IMR-90 (cell line): ENCODE data around the gene VWA8. TPM values are rescaled to one million over a fixed set of nuclear protein-coding genes. Genes with fewer than 3 reads are reported as not detected.
A peak's percentile ranks its signal among the peaks of the same experiment; 100 is the strongest.

Experiments used
- ATAC-seq: fragments of 200-7000 bp; cut with Tn5 transposase; 2 replicates; pipeline ENCODE4 v1.9.1; 2020; ENCODE audit warnings: low read depth, mild to moderate bottlenecking, moderate library complexity
- BruUV-seq: library from RNA; stranded (reverse); fragments of 400-500 nt; replicated peaks from 2 replicates; lab custom pipeline; 2021; lab: Mats Ljungman, UMichigan
- CTCF ChIA-PET: fragments of 300-600 bp; formaldehyde crosslinking; extraction: SDS; loops from one replicate; lab custom pipeline; 2021; ENCODE audit warnings: antibody characterized with exemption; lab: Yijun Ruan, JAX
- POLR2A ChIA-PET: fragments of 300-600 bp; sonication (Branson Sonifier 250); formaldehyde crosslinking; loops from one replicate; lab custom pipeline; 2022; ENCODE audit warnings: antibody characterized with exemption; ENCODE audit not compliant: unreplicated experiment; lab: Charles Lee
- DNase-seq: peaks from one replicate; pipeline ENCODE4 v3.0.0; 2013
- H2AFZ ChIP-seq: replicated peaks from 2 replicates; pipeline ENCODE3; 2013; ENCODE audit warnings: low read length, mild to moderate bottlenecking; ENCODE audit not compliant: poor library complexity
- H2AK5ac ChIP-seq: 2 replicates; pipeline ENCODE4 v1.6.1; 2013; ENCODE audit warnings: low read depth, low read length, inconsistent platforms
- H2AK9ac ChIP-seq: replicated peaks from 2 replicates; pipeline ENCODE3; 2013; ENCODE audit warnings: mild to moderate bottlenecking, low read depth, low read length, moderate library complexity; ENCODE audit not compliant: poor library complexity
- H2BK120ac ChIP-seq: 2 replicates; pipeline ENCODE4 v1.6.1; 2013; ENCODE audit warnings: low read depth, low read length, inconsistent platforms
- H2BK15ac ChIP-seq: 3 replicates; pipeline ENCODE4 v1.6.1; 2013; ENCODE audit warnings: low read depth, low read length, inconsistent platforms
- H2BK20ac ChIP-seq: 2 replicates; pipeline ENCODE4 v1.6.1; 2013; ENCODE audit warnings: low read depth, mild to moderate bottlenecking, inconsistent platforms, low read length, moderate library complexity
- H2BK5ac ChIP-seq: 2 replicates; pipeline ENCODE4 v1.6.1; 2013; ENCODE audit warnings: mild to moderate bottlenecking, low read depth, low read length, inconsistent platforms; ENCODE audit not compliant: poor library complexity, severe bottlenecking
- H3K14ac ChIP-seq: replicated peaks from 2 replicates; pipeline ENCODE4 v1.6.1; 2013; ENCODE audit warnings: low read depth, low read length, inconsistent platforms
- H3K18ac ChIP-seq: 2 replicates; pipeline ENCODE4 v1.6.1; 2013; ENCODE audit warnings: low read depth, low read length, control low read depth
- H3K23ac ChIP-seq: 2 replicates; pipeline ENCODE4 v1.6.1; 2013; ENCODE audit warnings: low read depth, low read length, inconsistent platforms
- H3K27ac ChIP-seq: 2 replicates; pipeline ENCODE4 v1.5.1; 2013; ENCODE audit warnings: mild to moderate bottlenecking, control low read depth, low read length; ENCODE audit not compliant: insufficient read depth
- H3K27me3 ChIP-seq: 2 replicates; pipeline ENCODE4 v1.6.1; 2013; ENCODE audit warnings: low read length; ENCODE audit not compliant: control insufficient read depth, insufficient read depth
- H3K36me3 ChIP-seq: 2 replicates; pipeline ENCODE4 v1.6.1; 2013; ENCODE audit warnings: low read length, mixed read lengths; ENCODE audit not compliant: control insufficient read depth, insufficient read depth
- H3K4ac ChIP-seq: 2 replicates; pipeline ENCODE4 v1.6.1; 2013; ENCODE audit warnings: low read depth, low read length, inconsistent platforms
- H3K4me1 ChIP-seq: 2 replicates; pipeline ENCODE4 v1.6.1; 2013; ENCODE audit warnings: low read length, mixed read lengths; ENCODE audit not compliant: control insufficient read depth, insufficient read depth
- H3K4me2 ChIP-seq: 2 replicates; pipeline ENCODE4 v1.6.1; 2013; ENCODE audit warnings: low read depth, mild to moderate bottlenecking, control low read depth, low read length, moderate library complexity
- H3K4me3 ChIP-seq: 2 replicates; pipeline ENCODE4 v1.5.1; 2013; ENCODE audit warnings: low read depth, mild to moderate bottlenecking, control low read depth, low read length, moderate library complexity; ENCODE audit not compliant: insufficient read depth
- H3K56ac ChIP-seq: 2 replicates; pipeline ENCODE4 v1.6.1; 2013; ENCODE audit warnings: low read length, inconsistent platforms; ENCODE audit not compliant: insufficient read depth; ENCODE audit errors: extremely low read depth
- H3K79me1 ChIP-seq, 2 experiments: 2 replicates each; pipeline ENCODE4 v1.6.1; 2013; ENCODE audit warnings: low read length in 2 of 2, inconsistent platforms in 1 of 2, low read depth in 1 of 2
- H3K9ac ChIP-seq: 2 replicates; pipeline ENCODE4 v1.6.1; 2013; ENCODE audit warnings: low read depth, low read length, control low read depth
- H3K9me1 ChIP-seq: 2 replicates; pipeline ENCODE4 v1.6.1; 2013; ENCODE audit warnings: low read length, inconsistent platforms; ENCODE audit not compliant: insufficient read depth
- H3K9me3 ChIP-seq: 2 replicates; pipeline ENCODE4 v1.6.1; 2013; ENCODE audit warnings: low read length; ENCODE audit not compliant: control insufficient read depth, insufficient read depth
- H4K20me1 ChIP-seq: 2 replicates; pipeline ENCODE4 v1.6.1; 2013; ENCODE audit warnings: low read length, inconsistent platforms; ENCODE audit not compliant: insufficient read depth
- H4K5ac ChIP-seq: 2 replicates; pipeline ENCODE4 v1.6.1; 2013; ENCODE audit warnings: mild to moderate bottlenecking, low read depth, low read length, control low read depth
- H4K8ac ChIP-seq, 2 experiments: 2 replicates each; pipeline ENCODE4 v1.6.1; 2013; ENCODE audit warnings: low read depth in 2 of 2, low read length in 2 of 2, control low read depth in 1 of 2, inconsistent platforms in 1 of 2
- H4K91ac ChIP-seq: 2 replicates; pipeline ENCODE4 v1.6.1; 2013; ENCODE audit warnings: low read depth, low read length, inconsistent platforms; ENCODE audit not compliant: insufficient read depth
- BHLHE40 ChIP-seq: fragments of 150-350 bp; IDR thresholded peaks from 2 replicates; pipeline ENCODE4 v1.6.1; 2016; ENCODE audit warnings: mild to moderate bottlenecking, low read depth, low read length
- CEBPB ChIP-seq: IDR thresholded peaks from 2 replicates; pipeline ENCODE4 v1.6.1; 2012; ENCODE audit warnings: low read depth, low read length, improper control_type of control experiment
- CHD1 ChIP-seq: IDR thresholded peaks from 2 replicates; pipeline ENCODE4 v1.6.1; 2012; ENCODE audit warnings: low read depth, low read length, improper control_type of control experiment
- FOS ChIP-seq: fragments of 150-350 bp; IDR thresholded peaks from 2 replicates; pipeline ENCODE4 v1.6.1; 2016; ENCODE audit warnings: low read depth, low read length
- MAFK ChIP-seq: IDR thresholded peaks from 2 replicates; pipeline ENCODE4 v1.6.1; 2012; ENCODE audit warnings: low read depth, low read length, improper control_type of control experiment
- MAZ ChIP-seq: IDR thresholded peaks from 2 replicates; pipeline ENCODE4 v1.6.1; 2012; ENCODE audit warnings: low read depth, mild to moderate bottlenecking, low read length, improper control_type of control experiment, moderate library complexity, borderline replicate concordance
- MXI1 ChIP-seq: IDR thresholded peaks from 2 replicates; pipeline ENCODE4 v1.6.1; 2012; ENCODE audit warnings: low read depth, mild to moderate bottlenecking, low read length, moderate library complexity, borderline replicate concordance
- NFE2L2 ChIP-seq: fragments of 150-350 bp; IDR thresholded peaks from 2 replicates; pipeline ENCODE4 v1.6.1; 2016; ENCODE audit warnings: low read depth, mild to moderate bottlenecking, low read length
- POLR2A ChIP-seq: IDR thresholded peaks from 2 replicates; pipeline ENCODE4 v1.6.1; 2012; ENCODE audit warnings: mild to moderate bottlenecking, low read depth, low read length
- RAD21 ChIP-seq: IDR thresholded peaks from 2 replicates; pipeline ENCODE4 v1.6.1; 2012; ENCODE audit warnings: low read length, improper control_type of control experiment
- RCOR1 ChIP-seq: IDR thresholded peaks from 2 replicates; pipeline ENCODE4 v1.6.1; 2012; ENCODE audit warnings: mild to moderate bottlenecking, low read length, improper control_type of control experiment; ENCODE audit not compliant: insufficient replicate concordance
- RFX5 ChIP-seq: IDR thresholded peaks from 2 replicates; pipeline ENCODE4 v1.8.0; 2012; ENCODE audit warnings: low read depth, mild to moderate bottlenecking, low read length, moderate library complexity
- SMC3 ChIP-seq: fragments of 150-350 bp; IDR thresholded peaks from 2 replicates; pipeline ENCODE4 v1.6.1; 2016; ENCODE audit warnings: low read depth, mild to moderate bottlenecking, antibody characterized with exemption, low read length, moderate library complexity
- WGBS, 2 experiments: methylation state at CpG; one replicate each; pipeline versions ENCODE4 v1.1.5 to v1.1.7; 2013; ENCODE audit warnings: missing lambda C conversion rate in 2 of 2; ENCODE audit not compliant: insufficient read length in 1 of 2; ENCODE audit errors: extremely low coverage in 2 of 2; 5-methylcytosine and 5-hydroxymethylcytosine counted together
- dilution Hi-C: fragments of 300-500 bp; cut with HindIII; formaldehyde crosslinking; loops from one replicate; pipeline ENCODE4 v1.14.3; 2018; ENCODE audit warnings: low sequenced_read_pairs; ENCODE audit not compliant: unreplicated experiment
- in situ Hi-C: fragments of 300-500 bp; cut with MboI; formaldehyde crosslinking; loops from 3 replicates; pipeline ENCODE4 v1.14.3; 2019; ENCODE audit warnings: low sequenced_read_pairs, inconsistent platforms, mixed read lengths
- intact Hi-C: fragments of 100-400 bp; cut with micrococcal nuclease; formaldehyde crosslinking; loops from 2 replicates; pipeline ENCODE4 v1.10.0; 2022
- polyA plus RNA-seq, 3 experiments: library from polyadenylated mRNA; depleted of rRNA; stranded (reverse); fragments of >200 nt; gene quantifications; 2 replicates each; pipeline ENCODE4 v1.2.3, GENCODE V29; 2012; ENCODE audit warnings: low replicate concordance in 1 of 3
- total RNA-seq: library from RNA; depleted of rRNA; stranded (reverse); fragments of >200 nt; gene quantifications from 2 replicates; pipeline ENCODE4 v1.2.3, GENCODE V29; 2012
- TF ChIP-seq, protein P1 (sequence below): fragments of 150-350 bp; IDR thresholded peaks from 2 replicates; pipeline ENCODE4 v1.6.1; 2017; ENCODE audit warnings: mild to moderate bottlenecking, antibody characterized with exemption, low read length, low read depth
- TF ChIP-seq, protein P2 (sequence below): fragments of 150-350 bp; IDR thresholded peaks from 2 replicates; pipeline ENCODE4 v1.6.1; 2016; ENCODE audit warnings: low read depth, mild to moderate bottlenecking, low read length, moderate library complexity, borderline replicate concordance
- TF ChIP-seq, protein P3 (sequence below): conservative IDR thresholded peaks from 2 replicates; pipeline ENCODE4 v1.5.1; 2012; ENCODE audit warnings: mild to moderate bottlenecking, low read depth, low read length, improper control_type of control experiment

Gene VWA8
- total and polyA plus RNA-seq, 2 of the 4 experiments (the other 2 are of a cell fraction), result 5.9 to 18.3 TPM

DNA sequence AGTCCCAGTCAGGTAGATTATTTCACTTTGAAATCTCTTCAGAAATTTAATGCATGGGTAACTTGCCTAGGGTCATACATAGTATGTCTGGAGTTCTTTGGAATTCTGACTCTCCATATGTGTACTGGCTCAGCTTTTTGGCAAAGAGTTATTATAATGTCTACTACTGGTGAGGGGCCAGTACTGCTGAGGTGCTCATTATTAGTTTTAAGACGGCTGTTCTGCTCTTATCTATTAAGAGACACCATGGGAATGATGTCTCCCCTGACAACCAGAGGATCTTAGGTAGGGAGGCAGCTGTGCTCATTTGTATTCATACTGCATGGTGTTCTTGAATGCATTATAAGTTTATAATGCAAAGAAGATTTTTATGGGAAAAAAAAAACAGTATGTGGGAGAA is 319.5 kb downstream of the VWA8 start:
- dilution Hi-C loops (no loop called here), intact Hi-C loops (loop anchor here (10.0 kb wide), 1 partner anchor 77 kb away; no protein-coding TSS in a partner anchor), in situ Hi-C loops (loop anchor here (25.0 kb wide), 1 partner anchor 179 kb away; the partner anchor contains the start of gene RGCC)
- Histone ChIP-seq H2AK5ac (no peak overlapping the region), H3K9me3 (no peaks in the 10 kb centered on the region), H4K20me1 (no peaks in the 10 kb centered on the region), H2BK5ac (no peak overlapping the region), H3K4me2 (no peak overlapping the region), H3K23ac (no peak overlapping the region), H2BK15ac (no peak overlapping the region), H4K8ac (no peak overlapping the region; a peak in 1 of 4 replicates), H3K79me1 (peaks cover 3 to 15% of the 10 kb centered on the region in 2 experiments; a peak in 3 of 4 replicates), H3K36me3 (no peaks in the 10 kb centered on the region), H3K18ac (peak overlapping the region; percentile 45), H3K14ac (no peak overlapping the region), H4K5ac (no peak overlapping the region), H2BK20ac (peak overlapping the region; percentile 2; the same call in 1 of the 2 replicates), H3K4me1 (peaks cover 23% of the 10 kb centered on the region), H3K56ac (no peak overlapping the region), H2AK9ac (no peak overlapping the region), H3K4me3 (no peak overlapping the region), H3K4ac (no peak overlapping the region), H3K9ac (no peak overlapping the region), H2AFZ (no peak overlapping the region), H3K9me1 (peaks cover 19% of the 10 kb centered on the region), H2BK120ac (peak overlapping the region; percentile 33; the same call in 1 of the 2 replicates), H4K91ac (peak overlapping the region; percentile 36; the same call in 1 of the 2 replicates), H3K27me3 (no peaks in the 10 kb centered on the region), H3K27ac (no peak overlapping the region)
- no peak for DNase-seq
- CTCF ChIA-PET, result no interaction called here
- no peak for TF ChIP-seq CEBPB
- no peak for TF ChIP-seq BHLHE40
- no peak for TF ChIP-seq CHD1
- TF ChIP-seq RCOR1, result no peak
- TF ChIP-seq, protein P1, sequence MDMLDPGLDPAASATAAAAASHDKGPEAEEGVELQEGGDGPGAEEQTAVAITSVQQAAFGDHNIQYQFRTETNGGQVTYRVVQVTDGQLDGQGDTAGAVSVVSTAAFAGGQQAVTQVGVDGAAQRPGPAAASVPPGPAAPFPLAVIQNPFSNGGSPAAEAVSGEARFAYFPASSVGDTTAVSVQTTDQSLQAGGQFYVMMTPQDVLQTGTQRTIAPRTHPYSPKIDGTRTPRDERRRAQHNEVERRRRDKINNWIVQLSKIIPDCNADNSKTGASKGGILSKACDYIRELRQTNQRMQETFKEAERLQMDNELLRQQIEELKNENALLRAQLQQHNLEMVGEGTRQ, result no peak
- TF ChIP-seq RFX5, result no peak
- TF ChIP-seq NFE2L2, result no peak
- no peak for TF ChIP-seq MAFK
- no peak for TF ChIP-seq RAD21
- no peak for TF ChIP-seq POLR2A
- TF ChIP-seq, protein P2, sequence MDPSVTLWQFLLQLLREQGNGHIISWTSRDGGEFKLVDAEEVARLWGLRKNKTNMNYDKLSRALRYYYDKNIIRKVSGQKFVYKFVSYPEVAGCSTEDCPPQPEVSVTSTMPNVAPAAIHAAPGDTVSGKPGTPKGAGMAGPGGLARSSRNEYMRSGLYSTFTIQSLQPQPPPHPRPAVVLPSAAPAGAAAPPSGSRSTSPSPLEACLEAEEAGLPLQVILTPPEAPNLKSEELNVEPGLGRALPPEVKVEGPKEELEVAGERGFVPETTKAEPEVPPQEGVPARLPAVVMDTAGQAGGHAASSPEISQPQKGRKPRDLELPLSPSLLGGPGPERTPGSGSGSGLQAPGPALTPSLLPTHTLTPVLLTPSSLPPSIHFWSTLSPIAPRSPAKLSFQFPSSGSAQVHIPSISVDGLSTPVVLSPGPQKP, result no peak
- TF ChIP-seq MAZ, result no peak
- no peak for TF ChIP-seq SMC3
- no peak for TF ChIP-seq FOS
- TF ChIP-seq MXI1, result no peak
- TF ChIP-seq, protein P3, sequence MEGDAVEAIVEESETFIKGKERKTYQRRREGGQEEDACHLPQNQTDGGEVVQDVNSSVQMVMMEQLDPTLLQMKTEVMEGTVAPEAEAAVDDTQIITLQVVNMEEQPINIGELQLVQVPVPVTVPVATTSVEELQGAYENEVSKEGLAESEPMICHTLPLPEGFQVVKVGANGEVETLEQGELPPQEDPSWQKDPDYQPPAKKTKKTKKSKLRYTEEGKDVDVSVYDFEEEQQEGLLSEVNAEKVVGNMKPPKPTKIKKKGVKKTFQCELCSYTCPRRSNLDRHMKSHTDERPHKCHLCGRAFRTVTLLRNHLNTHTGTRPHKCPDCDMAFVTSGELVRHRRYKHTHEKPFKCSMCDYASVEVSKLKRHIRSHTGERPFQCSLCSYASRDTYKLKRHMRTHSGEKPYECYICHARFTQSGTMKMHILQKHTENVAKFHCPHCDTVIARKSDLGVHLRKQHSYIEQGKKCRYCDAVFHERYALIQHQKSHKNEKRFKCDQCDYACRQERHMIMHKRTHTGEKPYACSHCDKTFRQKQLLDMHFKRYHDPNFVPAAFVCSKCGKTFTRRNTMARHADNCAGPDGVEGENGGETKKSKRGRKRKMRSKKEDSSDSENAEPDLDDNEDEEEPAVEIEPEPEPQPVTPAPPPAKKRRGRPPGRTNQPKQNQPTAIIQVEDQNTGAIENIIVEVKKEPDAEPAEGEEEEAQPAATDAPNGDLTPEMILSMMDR, result no peak
- no peak for ATAC-seq
- no TSS peak for BruUV-seq
- POLR2A ChIA-PET, result no interaction called here
- WGBS, 2 experiments, result no CpG with 5 or more reads among the region's 1 CpG
